Activated CD8-positive, alpha-beta memory T cell treated with anti-CD3 and anti-CD28 coated beads for 4 hours (primary cell): ENCODE data around the gene RUNX2.
"Not testable (repeated sequence)": the region's sequence is repeated elsewhere in the genome, so short reads cannot be mapped to it uniquely, and the experiment has no call there.

Experiments
- DNase-seq, 2 donors: peaks; one replicate each; pipeline ENCODE4 v3.0.0-alpha.2; 2020; ENCODE audit warnings: low read depth in 2 of 2

Gene RUNX2

GRCh38 chr6:45455408-45455807, 127.3 kb downstream of the RUNX2 start:
- DNase-seq: no peak

GRCh38 chr6:45457141-45457540, 129.0 kb downstream of the RUNX2 start:
- no peak for DNase-seq

- no peak for DNase-seq
These were observed 130.5 kb downstream of the RUNX2 start for GRCh38 chr6:45458672-45459071.

GRCh38 chr6:45460166-45460565, 132.0 kb downstream of the RUNX2 start:
- DNase-seq: no peak

GRCh38 chr6:45461486-45461885, 133.4 kb downstream of the RUNX2 start:
- no peak for DNase-seq

- no peak for DNase-seq
These were observed 134.3 kb downstream of the RUNX2 start for GRCh38 chr6:45462190-45463134.

GRCh38 chr6:45464685-45465084, 136.6 kb downstream of the RUNX2 start:
- no peak for DNase-seq

GRCh38 chr6:45466686-45467085, 138.6 kb downstream of the RUNX2 start:
- no peak for DNase-seq

GRCh38 chr6:45467417-45467816, 139.3 kb downstream of the RUNX2 start:
- not testable (repeated sequence) for DNase-seq

- no peak for DNase-seq
These were observed 139.7 kb downstream of the RUNX2 start for GRCh38 chr6:45467853-45468252.

GRCh38 chr6:45469663-45470062, 141.5 kb downstream of the RUNX2 start:
- DNase-seq: no peak

- no peak for DNase-seq
These were observed 142.1 kb downstream of the RUNX2 start for GRCh38 chr6:45470131-45470738.

- no peak for DNase-seq
These were observed 144.3 kb downstream of the RUNX2 start for GRCh38 chr6:45472382-45472781.

GRCh38 chr6:45473121-45473993, 145.2 kb downstream of the RUNX2 start:
- no peak for DNase-seq

- no peak for DNase-seq
These were observed 146.2 kb downstream of the RUNX2 start for GRCh38 chr6:45474376-45474775.

- no peak for DNase-seq
These were observed 148.2 kb downstream of the RUNX2 start for GRCh38 chr6:45476341-45476740.

GRCh38 chr6:45477278-45477677, 149.1 kb downstream of the RUNX2 start:
- DNase-seq: no peak

GRCh38 chr6:45477790-45478189, 149.7 kb downstream of the RUNX2 start:
- DNase-seq: no peak

- DNase-seq: no peak
These were observed 150.1 kb downstream of the RUNX2 start for GRCh38 chr6:45478240-45478639.

GRCh38 chr6:45479834-45480751, 152.0 kb downstream of the RUNX2 start:
- no peak for DNase-seq
